Measurements from ENCODE around the gene SPATA9. TPM values are rescaled to one million over a fixed set of nuclear protein-coding genes. Genes with fewer than 3 reads are reported as not detected.
A peak's percentile ranks its signal among the peaks of the same experiment; 100 is the strongest.

SPATA9 gene
- total and polyA plus RNA-seq, 9 of the 15 experiments (the other 6 are each of a cell fraction or from before 2014, with no cell fraction given) = 0.16 to 5.5 (median 0.39) TPM; not detected in 3

DNA sequence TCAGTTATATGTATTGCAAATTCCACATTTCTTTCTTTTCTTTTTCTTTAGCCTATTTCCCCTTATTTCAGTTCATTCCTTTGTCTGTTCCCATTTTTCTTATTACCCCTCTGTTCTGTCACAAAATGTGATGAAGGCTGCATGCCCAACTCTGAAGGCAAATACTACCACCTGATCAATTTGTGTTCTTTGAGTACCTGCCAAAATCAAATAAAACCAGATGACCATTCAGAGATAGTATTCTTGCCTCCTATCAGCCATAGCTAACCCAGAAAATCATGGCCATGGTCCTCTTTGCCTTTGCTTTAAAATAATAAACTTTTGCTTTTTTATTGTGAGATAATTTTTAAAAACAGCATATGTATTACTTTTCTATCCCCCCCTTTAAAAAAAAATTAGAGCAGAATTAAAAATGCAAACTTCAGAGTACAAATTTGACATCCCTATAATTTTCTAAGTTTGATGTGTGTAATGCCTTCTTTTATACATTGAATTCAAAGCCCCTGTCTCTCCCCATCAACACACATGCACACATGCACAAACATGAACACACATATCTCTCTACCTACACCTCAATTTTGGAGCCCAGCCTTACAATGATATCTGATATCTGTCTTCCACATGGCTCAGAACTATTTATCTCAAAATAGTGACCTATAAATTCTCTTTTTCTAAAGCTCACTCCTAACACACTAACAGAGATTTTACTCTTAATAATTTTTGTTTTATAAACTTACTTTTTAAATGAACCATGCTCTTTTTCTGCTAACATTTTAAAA, 32.8 kb downstream of the SPATA9 start:
- no peaks in the 10 kb centered on the region for H3K9me3 ChIP-seq (replicated peaks; ENCODE audit: control insufficient read depth, insufficient read depth, low read depth, low read length)
- peak overlapping the region; percentile 49 for H3K4me3 ChIP-seq
- H3K79me2 ChIP-seq (ENCODE audit: control insufficient read depth, insufficient read depth, low read length) = peaks cover 72% of the 10 kb centered on the region
- ATAC-seq = no peak
- no TSS peak for BruUV-seq (replicated peaks)
- no peak for FAIRE-seq
- H3K27ac ChIP-seq (ENCODE audit: extremely low read depth, low read depth, low read length) = peak overlapping the region; percentile 95
- peak in 1 of 4 experiments; percentile 45 for DNase-seq (ENCODE audit: extremely low read depth in 1 of 4, low spot score in 3 of 4)
- peaks cover 44% of the 10 kb centered on the region for H3K36me3 ChIP-seq (ENCODE audit: control insufficient read depth, insufficient read depth, low read length)
- in situ Hi-C loops (cut with MboI) (loop anchor here (25.0 kb wide), 1 partner anchor 687 kb away; no protein-coding TSS in a partner anchor), intact Hi-C loops (cut with micrococcal nuclease) (loop anchor here (5.0 to 10.0 kb wide), 2 partner anchors 62 to 685 kb away; no protein-coding TSS in a partner anchor)
- no peak overlapping the region for H2AFZ ChIP-seq (ENCODE audit: low read depth, low read length)
- CTCF ChIA-PET (ENCODE audit: low intra/inter-chr PET ratio) = no interaction called here
- POLR2A ChIA-PET = interaction anchor here (0.9 to 2.0 kb wide), 3 partner anchors 14 to 85 kb away, joined by 3 to 4 read pairs (median 4); no protein-coding TSS in a partner anchor
- no peaks in the 10 kb centered on the region for H4K20me1 ChIP-seq (replicated peaks; ENCODE audit: control insufficient read depth, insufficient read depth, low read length)
- peaks cover 14 to 18% of the 10 kb centered on the region in 2 experiments; a peak in 4 of 5 replicates for H3K4me1 ChIP-seq (replicated peaks in 1 of 2; ENCODE audit: control insufficient read depth in 2 of 2, insufficient read depth in 2 of 2, low read length in 2 of 2)
- peak overlapping the region; percentile 91 for H3K4me2 ChIP-seq (ENCODE audit: insufficient read depth, low read length)
- H3K9me1 ChIP-seq (ENCODE audit: control insufficient read depth, insufficient read depth, low read length) = no peaks in the 10 kb centered on the region
- no peaks in the 10 kb centered on the region for H3K27me3 ChIP-seq (ENCODE audit: control insufficient read depth in 2 of 2, insufficient read depth in 2 of 2, low read length in 2 of 2)
- H3K9ac ChIP-seq (ENCODE audit: insufficient read depth in 1 of 2, low read depth in 2 of 2, low read length in 2 of 2) = peak overlapping the region in 1 of 2 experiments; percentile 91; a peak in 3 of 4 replicates
- TF ChIP-seq, protein P1, sequence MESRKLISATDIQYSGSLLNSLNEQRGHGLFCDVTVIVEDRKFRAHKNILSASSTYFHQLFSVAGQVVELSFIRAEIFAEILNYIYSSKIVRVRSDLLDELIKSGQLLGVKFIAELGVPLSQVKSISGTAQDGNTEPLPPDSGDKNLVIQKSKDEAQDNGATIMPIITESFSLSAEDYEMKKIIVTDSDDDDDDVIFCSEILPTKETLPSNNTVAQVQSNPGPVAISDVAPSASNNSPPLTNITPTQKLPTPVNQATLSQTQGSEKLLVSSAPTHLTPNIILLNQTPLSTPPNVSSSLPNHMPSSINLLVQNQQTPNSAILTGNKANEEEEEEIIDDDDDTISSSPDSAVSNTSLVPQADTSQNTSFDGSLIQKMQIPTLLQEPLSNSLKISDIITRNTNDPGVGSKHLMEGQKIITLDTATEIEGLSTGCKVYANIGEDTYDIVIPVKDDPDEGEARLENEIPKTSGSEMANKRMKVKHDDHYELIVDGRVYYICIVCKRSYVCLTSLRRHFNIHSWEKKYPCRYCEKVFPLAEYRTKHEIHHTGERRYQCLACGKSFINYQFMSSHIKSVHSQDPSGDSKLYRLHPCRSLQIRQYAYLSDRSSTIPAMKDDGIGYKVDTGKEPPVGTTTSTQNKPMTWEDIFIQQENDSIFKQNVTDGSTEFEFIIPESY (CRISPR knock-in tag; IDR thresholded peaks at IDR 0.05) = no peak
- TF ChIP-seq E2F3 (CRISPR knock-in tag; IDR thresholded peaks at IDR 0.05) (no peak), ARID2 (IDR thresholded peaks at IDR 0.05) (0 out of 2 replicates have a peak, but pooled peaks have one; percentile 30), ARID1B (IDR thresholded peaks at IDR 0.05) (0 out of 2 replicates have a peak, but pooled peaks have one; percentile 15), NBN (IDR thresholded peaks at IDR 0.05; ENCODE audit: low read depth) (0 out of 2 replicates have a peak, but pooled peaks have one; percentile 14), RFX7 (CRISPR knock-in tag; IDR thresholded peaks at IDR 0.05) (no peak), ZNF780A (CRISPR knock-in tag; IDR thresholded peaks at IDR 0.05) (no peak), RAD51 (IDR thresholded peaks at IDR 0.05; ENCODE audit: borderline replicate concordance, low read depth) (no peak), ZNF584 (CRISPR knock-in tag; IDR thresholded peaks at IDR 0.05; ENCODE audit: low read depth) (no peak), NCOR1 (IDR thresholded peaks at IDR 0.05) (peak; percentile 28), SMAD3 (CRISPR knock-in tag; conservative IDR thresholded peaks at IDR 0.05) (no peak), FOXM1 (IDR thresholded peaks at IDR 0.05; ENCODE audit: low read depth) (no peak), FOXM1 (CRISPR knock-in tag; IDR thresholded peaks at IDR 0.05; ENCODE audit: low read depth) (no peak), DPF2 (IDR thresholded peaks at IDR 0.05) (peak; percentile 17; the same call in 1 of the 2 replicates)
- TF ChIP-seq, protein P2, sequence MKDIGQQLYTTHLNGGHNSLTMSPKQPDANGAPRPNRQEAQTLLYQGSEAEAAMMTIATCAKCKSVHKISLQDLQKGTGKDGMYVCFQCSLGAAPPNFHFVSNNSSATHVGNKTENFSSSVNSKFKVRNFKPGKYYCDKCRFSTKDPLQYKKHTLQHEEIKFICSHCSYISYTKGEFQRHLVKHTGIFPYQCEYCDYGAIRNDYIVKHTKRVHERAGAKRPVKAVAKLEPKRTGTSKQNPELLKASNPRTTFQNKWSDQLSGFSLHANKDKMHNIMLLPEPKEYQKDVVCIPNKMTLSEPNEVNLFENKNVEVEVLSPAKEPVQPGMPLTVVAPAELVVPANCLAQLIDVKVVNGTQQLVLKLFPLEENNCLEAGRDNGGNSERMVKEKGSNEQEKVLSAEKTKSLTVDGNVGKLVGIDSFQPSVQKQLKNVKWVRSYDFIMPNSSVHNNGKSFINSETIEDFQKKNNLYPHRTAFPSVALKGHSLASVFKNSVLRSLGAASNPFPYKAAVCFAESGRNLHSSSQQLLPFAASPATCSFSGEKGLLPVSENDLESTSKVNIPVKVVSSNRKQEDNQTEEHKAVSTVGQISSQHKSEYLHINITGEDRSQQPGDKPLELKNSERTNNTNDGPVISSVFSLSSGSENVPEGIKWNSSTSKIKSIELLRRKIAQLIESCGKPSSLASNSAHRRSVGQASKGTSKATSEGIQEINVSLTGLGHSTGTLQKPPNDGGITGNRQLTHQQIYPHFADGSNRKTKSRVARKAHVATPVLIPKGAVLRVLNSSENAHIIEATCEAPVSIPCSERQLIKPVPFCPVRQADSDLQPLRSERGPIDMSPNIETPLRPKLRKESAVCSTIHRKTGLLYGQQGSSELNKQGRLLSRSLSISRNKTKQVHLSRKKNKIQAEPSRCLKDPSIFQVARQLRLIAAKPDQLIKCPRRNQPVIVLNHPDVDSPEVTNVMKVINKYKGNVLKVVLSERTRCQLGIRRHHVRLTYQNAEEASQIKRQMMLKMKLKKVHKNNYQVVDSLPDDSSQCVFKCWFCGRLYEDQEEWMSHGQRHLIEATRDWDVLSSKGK (CRISPR knock-in tag; IDR thresholded peaks at IDR 0.05) = no peak
- TF ChIP-seq, protein P3, sequence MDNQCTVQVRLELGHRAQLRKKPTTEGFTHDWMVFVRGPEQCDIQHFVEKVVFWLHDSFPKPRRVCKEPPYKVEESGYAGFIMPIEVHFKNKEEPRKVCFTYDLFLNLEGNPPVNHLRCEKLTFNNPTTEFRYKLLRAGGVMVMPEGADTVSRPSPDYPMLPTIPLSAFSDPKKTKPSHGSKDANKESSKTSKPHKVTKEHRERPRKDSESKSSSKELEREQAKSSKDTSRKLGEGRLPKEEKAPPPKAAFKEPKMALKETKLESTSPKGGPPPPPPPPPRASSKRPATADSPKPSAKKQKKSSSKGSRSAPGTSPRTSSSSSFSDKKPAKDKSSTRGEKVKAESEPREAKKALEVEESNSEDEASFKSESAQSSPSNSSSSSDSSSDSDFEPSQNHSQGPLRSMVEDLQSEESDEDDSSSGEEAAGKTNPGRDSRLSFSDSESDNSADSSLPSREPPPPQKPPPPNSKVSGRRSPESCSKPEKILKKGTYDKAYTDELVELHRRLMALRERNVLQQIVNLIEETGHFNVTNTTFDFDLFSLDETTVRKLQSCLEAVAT (IDR thresholded peaks at IDR 0.05) = peak in 1 of 2 experiments; percentile 6; a peak in 1 of 4 replicates
